AG04449 (cell line): ENCODE measurements around the gene C4BPB.

ENCODE experiments used
- CTCF ChIA-PET: fragments of 350-600 bp; formaldehyde crosslinking; extraction: SDS; loops from one replicate; lab custom pipeline; 2021; ENCODE audit warnings: antibody characterized with exemption; lab: Yijun Ruan, JAX
- POLR2A ChIA-PET: fragments of 400-600, 350-600 bp; formaldehyde crosslinking; extraction: SDS; loops from one replicate; lab custom pipeline; 2020; ENCODE audit warnings: antibody characterized with exemption, inconsistent platforms; lab: Yijun Ruan, JAX
- DNase-seq: peaks from one replicate; pipeline ENCODE4 v3.0.0-alpha.2; 2010; ENCODE audit warnings: low read depth, low spot score
- H3K4me3 ChIP-seq: 2 replicates; pipeline ENCODE4 v1.5.1; 2011; ENCODE audit warnings: low read depth, mild to moderate bottlenecking, control low read depth, low read length
- CTCF ChIP-seq: IDR thresholded peaks from one replicate; pipeline ENCODE4 v1.5.1; 2011; ENCODE audit warnings: mild to moderate bottlenecking, moderate library complexity, low read length, control low read depth, inconsistent platforms; ENCODE audit not compliant: insufficient read depth; ENCODE audit errors: missing control alignments

C4BPB gene

GRCh38 chr1:207129053-207129452, 40.4 kb downstream of the C4BPB start:
- H3K4me3 ChIP-seq, result no peak overlapping the region
- no peak for DNase-seq
- POLR2A ChIA-PET, result no interaction called here
- CTCF ChIA-PET, result interaction anchor here (1.0 kb wide), 1 partner anchor 11 kb away, joined by 4 read pairs; no protein-coding TSS in a partner anchor
- TF ChIP-seq CTCF, result no peak

GRCh38 chr1:207130252-207131036, 41.8 kb downstream of the C4BPB start:
- no peak for DNase-seq
- no peak overlapping the region for H3K4me3 ChIP-seq
- ChIA-PET POLR2A (no interaction called here), CTCF (interaction anchor here (1.0 kb wide), 1 partner anchor 275 kb away, joined by 3 read pairs; no protein-coding TSS in a partner anchor)
- no peak for TF ChIP-seq CTCF

GRCh38 chr1:207131163-207131562, 42.5 kb downstream of the C4BPB start:
- DNase-seq, result no peak
- ChIA-PET POLR2A (no interaction called here), CTCF (interaction anchor here (1.0 kb wide), 1 partner anchor 274 kb away, joined by 3 read pairs; no protein-coding TSS in a partner anchor)
- H3K4me3 ChIP-seq, result no peak overlapping the region
- TF ChIP-seq CTCF, result no peak

- ChIA-PET CTCF (no interaction called here), POLR2A (no interaction called here)
- no peak for TF ChIP-seq CTCF
- no peak for DNase-seq
- H3K4me3 ChIP-seq, result no peak overlapping the region
Measured at GRCh38 chr1:207134581-207134980, 45.9 kb downstream of the C4BPB start.

GRCh38 chr1:207139616-207140015, 51.0 kb downstream of the C4BPB start:
- ChIA-PET CTCF (interaction anchor here (1.1 kb wide), 1 partner anchor 10 kb away, joined by 4 read pairs; no protein-coding TSS in a partner anchor), POLR2A (no interaction called here)
- DNase-seq, result no peak
- no peak overlapping the region for H3K4me3 ChIP-seq
- TF ChIP-seq CTCF, result no peak

- ChIA-PET POLR2A (no interaction called here), CTCF (interaction anchor here (0.8 to 1.1 kb wide), 2 partner anchors 11 to 264 kb away, joined by 3 to 4 read pairs; no protein-coding TSS in a partner anchor)
- no peak for TF ChIP-seq CTCF
- H3K4me3 ChIP-seq, result no peak overlapping the region
- no peak for DNase-seq
Measured at GRCh38 chr1:207140536-207140935, 51.9 kb downstream of the C4BPB start.
